GM12891 (cell line): ENCODE data around the gene BEND5.

Experiments
- POLR2AphosphoS5 ChIP-seq: IDR thresholded peaks from 2 replicates; pipeline ENCODE4 v1.6.1; 2011; ENCODE audit warnings: low read depth, low read length, control low read depth
- POU2F2 ChIP-seq: IDR thresholded peaks from 2 replicates; pipeline ENCODE4 v1.6.1; 2011; ENCODE audit warnings: low read depth, mild to moderate bottlenecking, control low read depth, low read length, moderate library complexity

- TF ChIP-seq POU2F2 = no peak
- no peak for TF ChIP-seq POLR2AphosphoS5
These were observed 13.7 kb upstream of the BEND5 start for GRCh38 chr1:48790397-48790796.
